ENCODE data around the gene WNK2. TPM values are rescaled to one million over a fixed set of nuclear protein-coding genes. Genes with fewer than 3 reads are reported as not detected.
"Not testable (repeated sequence)": the region's sequence is repeated elsewhere in the genome, so short reads cannot be mapped to it uniquely, and the experiment has no call there.

Gene WNK2
- total and polyA plus RNA-seq, 5 donors = 167 to 322 (median 246) TPM

GRCh38 chr9:93244510-93245436, 60.8 kb downstream of the WNK2 start:
- Histone ChIP-seq H3K27me3 (ENCODE audit: control insufficient read depth, insufficient read depth) (no peaks in the 10 kb centered on the region), H3K9me3 (ENCODE audit: control insufficient read depth, low read length) (no peaks in the 10 kb centered on the region), H3K4me3 (ENCODE audit: low read length) (no peak overlapping the region), H3K27ac (ENCODE audit: low read length) (peak overlapping the region; percentile 45), H3K4me1 (ENCODE audit: control insufficient read depth, insufficient read depth, low read length) (no peaks in the 10 kb centered on the region)
- intact Hi-C loops (cut with DNase I) = no loop called here
- no peak for ATAC-seq
- 65% methylated on average over 24 of the region's 24 CpGs for WGBS
- peak in 1 of 3 donors; percentile 26 for DNase-seq

DNA sequence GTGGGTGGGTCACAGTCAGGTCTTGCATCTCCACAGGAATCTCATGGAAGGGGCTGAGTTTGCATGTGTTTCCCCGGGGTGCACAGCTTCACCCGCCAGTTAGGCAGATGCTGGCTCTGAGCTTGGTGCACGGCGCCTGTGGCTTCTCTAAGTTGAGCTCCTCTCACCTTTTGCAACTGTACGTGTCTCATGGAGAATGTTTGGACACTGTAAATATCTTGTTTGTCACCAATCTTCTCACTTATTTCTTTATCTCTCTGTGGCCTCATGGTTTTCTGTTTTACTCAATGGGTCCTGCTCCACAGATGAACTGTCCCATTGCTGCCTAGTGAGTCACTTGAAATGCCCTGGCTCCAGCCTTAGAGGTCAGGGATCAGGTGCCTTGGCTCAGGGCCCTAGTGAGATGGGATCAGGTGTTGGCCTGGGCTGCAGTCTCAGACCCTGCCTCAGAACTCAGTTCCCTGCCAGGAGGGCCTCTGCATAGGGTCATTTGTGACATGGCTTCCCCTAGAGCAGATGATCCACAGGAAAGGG, 61.6 kb downstream of the WNK2 start:
- Histone ChIP-seq H3K4me3 (ENCODE audit: low read length) (no peak overlapping the region), H3K4me1 (ENCODE audit: control insufficient read depth, insufficient read depth, low read length) (no peaks in the 10 kb centered on the region), H3K27ac (ENCODE audit: low read length) (peak overlapping the region; percentile 53), H3K27me3 (ENCODE audit: control insufficient read depth, insufficient read depth) (no peaks in the 10 kb centered on the region), H3K9me3 (ENCODE audit: control insufficient read depth, low read length) (no peaks in the 10 kb centered on the region)
- intact Hi-C loops (cut with DNase I) = no loop called here
- DNase-seq = peak in 1 of 3 donors; percentile 32
- 78% methylated on average over 5 of the region's 5 CpGs for WGBS
- ATAC-seq = peak in 1 of 2 donors; percentile 19

DNA sequence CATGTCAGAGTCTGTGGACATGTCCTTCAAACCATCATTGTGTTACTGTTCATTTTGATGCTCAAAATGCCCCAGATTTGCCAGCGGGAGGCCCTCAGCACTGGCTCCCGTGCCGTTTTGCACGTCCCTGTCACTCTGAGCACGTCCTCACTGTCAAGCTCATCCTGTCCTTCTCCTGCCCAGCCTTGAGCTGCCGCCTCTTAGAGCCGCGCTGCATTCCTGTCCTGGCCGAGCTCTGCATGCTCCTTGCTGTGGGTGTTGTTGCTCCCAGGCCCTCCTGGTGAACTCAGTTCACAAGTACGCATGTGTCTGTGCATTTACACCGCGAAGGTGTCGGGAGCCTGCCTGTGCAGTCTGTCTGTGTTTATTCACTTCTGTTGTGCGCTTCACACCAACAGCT, 62.2 kb downstream of the WNK2 start:
- DNase-seq = peak in 2 of 3 donors; percentile 61 to 67
- 62% methylated on average over 14 of the region's 14 CpGs for WGBS
- intact Hi-C loops (cut with DNase I) = no loop called here
- peak; percentile 27 to 54 for ATAC-seq
- Histone ChIP-seq H3K4me1 (ENCODE audit: control insufficient read depth, insufficient read depth, low read length) (no peaks in the 10 kb centered on the region), H3K9me3 (ENCODE audit: control insufficient read depth, low read length) (no peaks in the 10 kb centered on the region), H3K27me3 (ENCODE audit: control insufficient read depth, insufficient read depth) (no peaks in the 10 kb centered on the region), H3K4me3 (ENCODE audit: low read length) (no peak overlapping the region), H3K27ac (ENCODE audit: low read length) (peak overlapping the region; percentile 53)

DNA sequence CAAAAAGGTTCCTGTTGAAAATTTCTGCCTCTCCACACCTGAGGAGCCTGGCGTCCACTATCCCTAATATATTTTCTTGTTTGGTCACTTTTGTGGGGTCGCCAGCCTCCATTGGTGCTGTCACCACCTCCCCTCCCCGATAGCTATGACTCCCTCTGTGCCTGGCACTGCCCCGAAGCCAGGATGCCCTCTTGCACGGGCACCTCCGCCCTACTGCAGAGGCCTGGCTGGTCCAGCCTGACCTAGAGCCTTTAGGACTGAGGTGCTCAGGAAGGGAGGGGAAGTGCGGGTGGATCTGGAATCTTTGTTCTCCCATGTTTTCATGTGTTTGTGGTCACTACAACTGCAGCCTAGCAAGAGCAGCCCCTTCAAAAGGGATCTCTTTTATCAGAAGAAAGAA, 62.6 kb downstream of the WNK2 start:
- intact Hi-C loops (cut with DNase I) = no loop called here
- Histone ChIP-seq H3K4me1 (ENCODE audit: control insufficient read depth, insufficient read depth, low read length) (no peaks in the 10 kb centered on the region), H3K27me3 (ENCODE audit: control insufficient read depth, insufficient read depth) (no peaks in the 10 kb centered on the region), H3K9me3 (ENCODE audit: control insufficient read depth, low read length) (no peaks in the 10 kb centered on the region), H3K27ac (ENCODE audit: low read length) (peak overlapping the region; percentile 53), H3K4me3 (ENCODE audit: low read length) (no peak overlapping the region)
- DNase-seq (peak in 1 of 3 donors; percentile 43), ATAC-seq (no peak)
- 74% methylated on average over 7 of the region's 7 CpGs for WGBS

DNA sequence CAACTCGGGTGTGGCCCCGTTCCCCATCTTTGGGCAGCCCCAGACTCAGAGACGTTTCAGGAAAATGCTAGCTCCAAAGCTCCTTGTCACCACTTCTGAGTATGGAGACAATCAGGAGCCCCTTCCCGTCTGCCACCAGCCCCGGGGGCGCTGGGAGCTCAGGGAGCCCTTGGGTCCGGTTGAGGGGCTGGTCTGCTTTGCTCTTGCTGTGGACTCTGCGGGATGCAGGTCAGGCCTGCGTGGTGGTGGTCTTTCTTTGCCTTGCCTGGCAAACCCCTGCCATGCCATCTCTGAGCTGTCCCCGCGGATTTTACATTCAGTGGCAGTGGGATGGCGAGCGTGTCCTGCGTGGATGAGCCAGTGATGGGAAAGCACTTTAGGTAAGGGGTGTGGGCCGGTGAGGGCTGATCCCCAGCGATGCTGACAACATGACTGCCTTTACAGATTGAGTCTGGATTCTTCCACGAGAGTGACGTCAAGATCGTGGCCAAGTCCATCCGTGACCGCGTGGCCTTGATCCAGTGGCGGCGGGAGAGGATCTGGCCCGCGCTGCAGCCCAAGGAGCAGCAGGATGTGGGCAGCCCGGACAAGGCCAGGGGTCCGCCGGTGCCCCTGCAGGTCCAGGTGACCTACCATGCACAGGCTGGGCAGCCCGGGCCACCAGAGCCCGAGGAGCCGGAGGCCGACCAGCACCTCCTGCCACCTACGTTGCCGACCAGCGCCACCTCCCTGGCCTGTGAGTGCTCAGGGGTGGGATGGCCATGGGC, 63.3 kb downstream of the WNK2 start:
- Histone ChIP-seq H3K4me3 (ENCODE audit: low read length) (no peak overlapping the region), H3K27me3 (ENCODE audit: control insufficient read depth, insufficient read depth) (no peaks in the 10 kb centered on the region), H3K9me3 (ENCODE audit: control insufficient read depth, low read length) (no peaks in the 10 kb centered on the region), H3K27ac (ENCODE audit: low read length) (no peak overlapping the region), H3K4me1 (ENCODE audit: control insufficient read depth, insufficient read depth, low read length) (no peaks in the 10 kb centered on the region)
- 92% methylated on average over 36 of the region's 36 CpGs for WGBS
- intact Hi-C loops (cut with DNase I) = no loop called here
- peak in 1 of 3 donors; percentile 54 for DNase-seq
- peak in 1 of 2 donors; percentile 7 for ATAC-seq

DNA sequence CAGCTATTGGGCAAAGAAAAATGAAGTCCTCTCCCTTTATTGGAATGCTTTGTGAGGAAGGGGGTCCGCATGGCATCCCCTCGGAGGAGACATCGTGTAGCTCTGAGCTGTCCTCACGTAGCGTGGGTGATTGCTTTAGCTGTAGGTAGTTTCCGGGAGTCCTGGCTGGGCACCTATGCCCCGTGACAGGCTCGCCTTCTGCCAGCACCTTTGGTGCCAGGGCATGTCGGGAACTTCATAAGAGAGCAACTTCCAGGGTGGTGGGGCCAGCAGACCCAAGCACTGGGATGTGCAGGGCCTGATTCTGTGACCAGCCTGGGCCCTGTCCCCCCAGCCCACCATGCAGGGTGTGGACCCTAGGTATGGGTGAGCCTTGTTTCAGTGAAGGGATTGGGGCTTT, 64.0 kb downstream of the WNK2 start:
- no peaks in the 10 kb centered on the region for H3K4me1 ChIP-seq (ENCODE audit: control insufficient read depth, insufficient read depth, low read length)
- intact Hi-C loops (cut with DNase I) = no loop called here
- no peak overlapping the region for H3K4me3 ChIP-seq (ENCODE audit: low read length)
- H3K9me3 ChIP-seq (ENCODE audit: control insufficient read depth, low read length) = no peaks in the 10 kb centered on the region
- 75% methylated on average over 9 of the region's 9 CpGs for WGBS
- ATAC-seq = no peak
- DNase-seq = peak in 1 of 3 donors; percentile 25
- H3K27ac ChIP-seq (ENCODE audit: low read length) = peak overlapping the region; percentile 45
- H3K27me3 ChIP-seq (ENCODE audit: control insufficient read depth, insufficient read depth) = no peaks in the 10 kb centered on the region

DNA sequence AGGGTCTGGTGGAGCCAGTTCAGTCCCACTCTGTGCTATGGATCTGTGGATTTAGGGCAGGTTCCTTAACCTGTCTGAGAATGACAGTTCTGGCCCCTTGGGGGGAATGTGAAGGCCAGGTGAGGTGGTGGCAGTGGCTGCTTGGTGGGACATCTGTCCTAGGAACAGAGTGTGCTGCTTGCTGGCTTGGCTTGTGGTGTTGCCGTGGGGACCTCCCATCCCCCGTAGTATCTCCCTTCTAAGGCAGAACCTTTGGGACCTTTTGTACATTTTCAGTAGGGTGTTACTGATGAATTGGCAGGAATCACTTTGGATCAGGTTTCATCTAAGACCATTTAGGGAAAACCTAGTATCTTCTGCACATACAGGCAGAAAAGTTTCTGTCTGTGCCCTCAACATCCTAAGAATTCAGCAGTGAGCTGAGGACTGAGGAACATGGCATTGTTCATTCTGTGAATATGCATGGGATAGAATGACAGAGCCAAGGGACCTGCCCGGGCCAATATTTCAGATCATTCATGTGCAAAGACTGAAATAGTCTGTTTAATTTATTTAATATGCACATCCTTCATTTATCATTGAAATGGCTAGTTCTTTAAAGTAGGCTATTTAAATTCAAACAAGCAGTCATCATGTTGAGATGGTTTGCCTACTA, 64.6 kb downstream of the WNK2 start:
- H3K27ac ChIP-seq (ENCODE audit: low read length) = peak overlapping the region; percentile 45
- no peaks in the 10 kb centered on the region for H3K4me1 ChIP-seq (ENCODE audit: control insufficient read depth, insufficient read depth, low read length)
- peak; percentile 27 to 53 for ATAC-seq

GRCh38 chr9:93250185-93250584, 66.2 kb downstream of the WNK2 start:
- no peaks in the 10 kb centered on the region for H3K9me3 ChIP-seq (ENCODE audit: control insufficient read depth, low read length)
- no peak for ATAC-seq
- no peak overlapping the region for H3K27ac ChIP-seq (ENCODE audit: low read length)
- 97% methylated on average over 4 of the region's 4 CpGs for WGBS
- H3K27me3 ChIP-seq (ENCODE audit: control insufficient read depth, insufficient read depth) = no peaks in the 10 kb centered on the region
- no peak overlapping the region for H3K4me3 ChIP-seq (ENCODE audit: low read length)
- DNase-seq = no peak
- intact Hi-C loops (cut with DNase I) = no loop called here
- no peaks in the 10 kb centered on the region for H3K4me1 ChIP-seq (ENCODE audit: control insufficient read depth, insufficient read depth, low read length)

More for the DNA sequence above, 64.6 kb downstream of the WNK2 start:
- Histone ChIP-seq H3K4me3 (ENCODE audit: low read length) (no peak overlapping the region), H3K27me3 (ENCODE audit: control insufficient read depth, insufficient read depth) (no peaks in the 10 kb centered on the region), H3K9me3 (ENCODE audit: control insufficient read depth, low read length) (no peaks in the 10 kb centered on the region)
- WGBS = 58% methylated on average over 3 of the region's 3 CpGs
- intact Hi-C loops (cut with DNase I) = no loop called here
- peak in 1 of 3 donors; percentile 40 for DNase-seq

DNA sequence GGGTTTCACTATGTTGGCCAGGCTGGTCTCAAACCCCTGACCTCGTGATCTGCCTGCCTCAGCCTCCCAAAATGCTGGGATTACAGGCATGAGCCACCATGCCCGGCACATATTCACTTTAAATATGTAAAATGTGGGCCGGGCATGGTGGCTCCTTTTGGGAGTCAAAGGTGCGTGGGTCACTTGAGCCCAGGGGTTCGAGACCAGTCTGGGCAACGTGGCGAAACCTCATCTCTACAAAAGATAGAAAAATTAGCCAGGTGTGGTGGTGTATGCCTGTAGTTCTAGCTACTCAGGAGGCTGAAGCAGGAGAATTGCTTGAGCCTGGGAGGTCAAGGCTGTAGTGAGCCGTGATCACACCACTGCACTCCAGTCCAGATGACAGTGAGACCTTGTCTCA, 67.4 kb downstream of the WNK2 start:
- H3K4me3 ChIP-seq (ENCODE audit: low read length); H3K27ac ChIP-seq (ENCODE audit: low read length); H3K4me1 ChIP-seq (ENCODE audit: control insufficient read depth, insufficient read depth, low read length); intact Hi-C loops (cut with DNase I); H3K27me3 ChIP-seq (ENCODE audit: control insufficient read depth, insufficient read depth); ATAC-seq; H3K9me3 ChIP-seq (ENCODE audit: control insufficient read depth, low read length); DNase-seq: not testable (repeated sequence)
- 93% methylated on average over 8 of the region's 8 CpGs for WGBS

GRCh38 chr9:93252116-93252780, 68.3 kb downstream of the WNK2 start:
- Histone ChIP-seq H3K9me3 (ENCODE audit: control insufficient read depth, low read length) (no peaks in the 10 kb centered on the region), H3K27me3 (ENCODE audit: control insufficient read depth, insufficient read depth) (no peaks in the 10 kb centered on the region), H3K4me3 (ENCODE audit: low read length) (no peak overlapping the region), H3K27ac (ENCODE audit: low read length) (no peak overlapping the region), H3K4me1 (ENCODE audit: control insufficient read depth, insufficient read depth, low read length) (no peaks in the 10 kb centered on the region)
- WGBS = 75% methylated on average over 14 of the region's 14 CpGs
- ATAC-seq (peak; percentile 17 to 31), DNase-seq (peak in 1 of 3 donors; percentile 44)
- intact Hi-C loops (cut with DNase I) = no loop called here
